GM18508 (cell line): ENCODE data around the gene KCNF1.

Source experiments
- ATAC-seq: cut with Tn5 transposase; IDR thresholded peaks from one replicate; pipeline ENCODE4 v1.9.1; 2021; ENCODE audit warnings: moderate number of reproducible peaks; ENCODE audit not compliant: insufficient read depth, unreplicated experiment

Gene KCNF1

DNA sequence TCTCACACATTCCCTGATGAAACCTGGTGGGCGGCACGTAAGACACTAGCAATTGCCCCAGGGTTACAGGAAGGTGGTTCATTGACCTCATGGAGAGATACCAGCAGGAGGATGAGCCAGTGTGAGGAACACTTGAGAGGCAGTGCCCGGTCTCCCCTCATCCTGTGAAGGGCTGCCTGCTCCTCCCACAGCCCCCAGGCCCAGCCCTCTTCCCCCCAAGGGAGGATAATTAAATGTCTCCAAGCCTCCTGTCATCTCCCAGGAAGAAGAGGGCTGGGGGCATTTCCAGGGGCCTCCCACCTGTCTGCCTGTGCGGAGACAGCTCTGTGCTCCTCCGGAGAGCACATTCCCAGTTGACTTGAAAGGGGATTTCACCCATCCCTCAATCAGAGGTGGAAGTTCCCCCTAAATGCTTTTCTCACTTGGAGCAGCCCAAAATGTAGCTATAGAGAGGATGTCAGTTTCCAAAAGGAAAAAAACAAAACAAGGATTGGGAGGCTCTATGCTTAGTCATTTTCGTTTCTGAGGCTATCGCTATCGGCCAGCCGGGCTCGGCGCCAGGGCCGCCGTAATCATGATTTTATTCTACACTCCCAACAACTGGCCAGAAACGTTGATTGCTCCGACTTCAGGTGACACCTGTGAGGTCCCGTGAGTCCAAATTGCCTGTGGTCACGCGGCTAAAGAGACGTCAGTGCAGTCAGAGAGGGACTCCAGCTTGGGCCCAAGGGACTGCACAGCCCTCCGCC, 7.1 kb downstream of the KCNF1 start:
- no peak for ATAC-seq

DNA sequence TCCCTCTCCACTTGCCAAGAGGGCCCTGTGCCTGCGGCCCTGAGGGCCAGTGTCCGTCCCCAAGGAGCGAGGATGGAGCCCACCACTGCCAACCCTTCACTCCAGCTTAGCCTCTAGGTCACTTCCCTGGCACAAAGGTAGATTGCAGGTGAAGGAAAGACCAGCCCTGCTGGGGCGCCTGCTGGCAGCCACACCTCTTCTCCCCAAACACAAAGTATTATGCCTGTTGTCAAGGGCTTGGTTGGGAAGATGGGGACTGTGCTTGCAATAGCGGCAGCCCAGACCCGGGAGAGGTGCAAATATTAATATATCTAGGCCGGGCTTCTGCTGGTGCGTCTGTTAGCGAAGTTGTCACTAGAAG, 7.7 kb downstream of the KCNF1 start:
- no peak for ATAC-seq

DNA sequence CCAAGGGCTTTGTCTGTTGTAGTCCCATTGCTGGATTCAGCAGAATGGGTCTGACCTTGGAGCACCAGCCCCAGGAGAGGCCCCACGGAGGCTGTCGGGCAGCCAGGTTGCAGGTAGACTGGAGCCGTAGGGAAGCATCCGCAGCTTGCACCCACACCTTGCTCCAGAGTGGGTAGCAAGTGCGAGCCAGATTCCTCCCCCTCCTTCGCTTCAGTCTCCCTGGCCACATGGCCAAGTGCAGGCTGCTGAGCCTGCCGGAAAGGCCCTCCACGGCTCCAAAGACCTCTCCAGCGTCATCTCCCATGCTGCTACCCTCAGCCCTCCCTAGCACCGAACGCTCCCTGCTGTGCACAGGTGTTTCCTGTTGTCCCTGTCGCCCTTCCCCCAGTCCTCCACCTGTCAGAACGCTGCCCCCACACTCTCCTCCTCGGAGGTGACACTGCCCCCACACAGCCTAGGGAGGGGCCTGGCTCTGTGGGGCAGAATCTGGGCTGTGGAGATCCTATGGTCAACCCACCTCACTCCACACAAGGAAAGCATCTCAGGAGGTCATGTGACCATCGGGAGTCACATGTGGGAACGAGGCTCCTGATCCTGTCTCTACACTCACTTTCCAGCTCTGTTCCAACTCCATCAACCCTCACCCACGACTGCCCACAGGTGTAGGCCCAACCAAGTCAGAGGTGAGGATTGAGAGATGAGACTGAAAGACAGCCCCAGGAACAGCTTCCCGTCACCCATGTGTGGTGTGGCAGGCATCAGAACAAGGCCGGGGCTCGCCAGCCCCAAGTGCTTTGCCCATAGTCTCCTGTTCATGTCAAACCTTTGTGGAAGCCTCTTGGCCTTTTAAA, 8.3 kb downstream of the KCNF1 start:
- ATAC-seq: no peak

DNA sequence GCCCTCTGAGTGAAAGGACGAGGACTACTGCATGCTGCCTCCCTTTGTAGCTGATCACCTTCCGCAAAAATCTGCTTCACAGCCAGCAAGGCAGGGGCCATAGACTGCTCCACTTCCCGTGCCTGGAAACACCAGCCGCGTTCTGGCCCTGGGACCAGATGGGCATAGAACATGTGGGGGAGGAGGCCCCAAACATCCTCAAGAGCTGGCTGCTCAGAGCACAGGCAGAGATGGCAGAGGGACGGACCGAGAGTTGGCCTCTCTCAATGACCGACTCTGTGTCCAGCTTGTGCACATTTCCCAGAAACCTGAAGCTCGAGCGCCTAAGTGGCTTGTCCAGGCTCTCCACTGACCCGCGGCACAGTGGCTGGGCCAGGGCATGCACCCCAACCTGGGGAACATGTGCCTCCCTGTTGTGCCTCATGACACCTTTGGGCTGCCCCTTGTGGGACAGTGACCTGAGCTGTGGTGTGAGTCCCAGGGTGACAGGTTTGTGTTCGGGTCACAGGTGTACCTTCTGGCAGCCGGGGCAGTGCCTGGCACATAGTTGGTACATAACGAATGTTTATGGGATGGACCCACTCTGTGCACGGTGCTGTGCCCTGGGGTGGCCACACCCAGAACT, 9.1 kb downstream of the KCNF1 start:
- no peak for ATAC-seq

DNA sequence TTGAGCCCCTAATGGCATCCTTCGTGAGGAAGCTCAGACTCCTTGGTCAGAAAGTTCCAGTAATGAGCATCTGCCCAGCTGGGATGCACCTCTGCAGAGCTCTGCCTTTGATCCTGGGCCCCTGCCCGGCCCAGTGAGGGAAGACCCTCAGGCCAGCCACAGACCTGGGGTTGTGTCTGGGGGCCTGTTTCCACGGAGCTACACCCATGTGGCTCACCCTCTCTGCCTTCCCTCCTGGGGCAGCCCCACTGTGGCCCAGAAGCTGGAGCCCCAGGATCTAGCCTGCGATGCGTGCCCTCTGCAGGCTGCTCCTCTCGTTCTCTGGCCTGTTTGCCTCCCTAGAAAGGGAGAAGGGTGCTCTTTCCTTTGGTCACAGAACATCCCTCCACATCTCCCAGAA, 9.8 kb downstream of the KCNF1 start:
- ATAC-seq: no peak

DNA sequence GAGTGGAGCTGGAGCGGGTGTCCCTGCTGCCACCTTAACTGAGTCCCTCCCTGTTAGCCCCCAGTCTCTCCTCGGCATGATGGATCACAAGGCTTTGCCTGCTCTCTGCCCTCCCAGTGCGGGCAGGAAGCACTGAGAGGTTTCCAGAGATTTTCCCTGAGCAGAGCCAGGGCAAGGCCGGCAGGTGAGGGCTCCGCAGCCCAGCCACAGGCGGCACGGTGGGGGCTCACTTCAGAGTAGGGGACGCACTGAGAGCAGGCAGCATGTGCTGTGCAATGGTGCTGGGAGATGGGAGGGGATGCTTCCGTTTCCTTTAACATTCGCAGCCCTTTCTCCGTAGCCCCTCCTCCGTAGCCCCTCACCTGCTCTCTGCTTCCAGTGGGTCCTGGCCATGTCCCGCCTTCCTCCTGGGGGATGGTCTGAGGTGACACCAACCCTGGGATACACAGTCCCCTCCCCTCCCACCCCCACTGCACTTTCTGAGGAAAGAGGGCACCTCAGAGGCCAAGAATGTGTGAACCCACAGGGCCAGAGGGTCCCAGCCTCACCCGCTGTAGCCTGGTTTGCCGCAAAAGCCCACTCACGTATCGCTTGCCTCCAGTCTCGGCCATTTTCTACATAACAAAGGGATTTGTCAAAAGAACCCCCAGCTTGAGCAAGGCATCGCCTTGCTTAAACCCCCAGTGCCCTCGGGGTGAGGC, 10.7 kb downstream of the KCNF1 start:
- no peak for ATAC-seq

DNA sequence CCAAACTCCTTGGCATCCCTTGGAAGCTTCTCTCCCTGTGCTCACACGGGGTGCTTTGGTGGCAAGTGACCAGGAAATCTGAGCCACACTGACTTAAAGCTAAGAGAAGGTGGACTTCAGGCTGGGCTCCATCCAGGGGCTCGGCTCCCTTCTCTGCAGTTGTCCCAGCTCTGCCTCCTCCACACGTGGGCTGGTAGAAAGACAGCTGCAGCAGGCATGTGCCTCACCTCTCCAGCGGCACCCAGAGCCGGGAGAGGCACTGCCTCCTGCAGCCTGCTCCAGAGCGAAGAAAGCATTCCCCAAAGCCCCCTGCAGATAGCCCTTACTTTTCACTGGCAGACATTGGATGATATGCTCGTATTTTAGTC, 11.3 kb downstream of the KCNF1 start:
- no peak for ATAC-seq

DNA sequence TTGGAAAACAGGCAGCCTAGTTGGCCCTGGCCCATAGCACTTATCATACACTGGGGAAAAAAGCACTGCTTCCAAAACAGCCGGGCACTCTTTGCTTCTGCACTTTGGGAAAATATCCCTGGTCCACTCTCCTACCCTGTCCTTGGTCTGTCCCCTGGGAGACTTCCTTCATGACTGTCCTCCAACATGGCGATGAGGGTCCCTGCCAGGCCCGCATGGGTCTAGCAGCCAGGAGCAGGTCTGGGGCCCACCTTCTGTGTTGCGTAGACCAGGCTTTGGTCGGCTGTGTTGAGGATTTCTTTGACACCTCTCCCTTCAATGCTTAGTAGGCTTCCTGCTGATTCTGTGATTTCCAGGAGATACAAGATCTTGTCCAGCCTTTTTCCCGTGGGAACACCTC, 12.2 kb downstream of the KCNF1 start:
- no peak for ATAC-seq

DNA sequence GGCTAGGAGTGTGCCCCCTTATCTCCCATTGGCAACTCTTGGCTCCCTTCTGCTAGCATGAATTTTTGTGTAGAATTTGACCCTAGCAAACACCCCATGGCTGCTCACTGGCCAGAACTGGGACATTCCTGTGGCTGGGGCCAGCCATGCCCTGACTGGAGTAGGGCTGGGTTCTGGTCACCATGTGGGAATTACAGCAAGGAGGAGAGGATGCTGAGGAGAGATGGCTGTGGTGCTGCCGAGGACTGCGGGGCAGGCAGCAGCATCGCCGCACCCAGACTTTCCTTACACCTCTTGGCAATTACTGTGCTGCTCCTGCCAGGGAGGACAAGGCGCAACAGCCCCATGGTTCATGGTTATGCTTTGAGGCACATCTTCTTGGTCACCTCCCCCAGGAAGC, 12.7 kb downstream of the KCNF1 start:
- ATAC-seq: no peak

DNA sequence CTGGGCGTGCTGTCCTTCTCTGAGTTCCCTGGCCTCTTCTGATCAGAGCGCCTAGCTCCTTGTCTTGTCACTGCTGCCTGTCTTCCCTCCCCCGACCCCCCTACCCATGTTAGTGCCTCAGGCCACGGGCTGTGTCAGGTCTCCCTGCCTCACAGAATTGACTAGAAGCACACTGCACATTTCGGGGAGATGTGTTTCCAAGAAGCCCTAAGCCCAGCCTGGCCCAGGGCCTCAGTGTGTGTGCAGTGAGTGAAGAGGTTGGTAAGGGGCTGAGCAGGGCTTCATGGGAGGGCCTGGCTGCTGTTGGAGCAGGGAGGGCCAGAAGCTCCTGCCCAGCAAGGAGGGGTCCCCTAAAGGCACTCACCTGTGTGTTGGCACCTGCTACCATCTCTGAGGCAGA, 13.1 kb downstream of the KCNF1 start:
- no peak for ATAC-seq

DNA sequence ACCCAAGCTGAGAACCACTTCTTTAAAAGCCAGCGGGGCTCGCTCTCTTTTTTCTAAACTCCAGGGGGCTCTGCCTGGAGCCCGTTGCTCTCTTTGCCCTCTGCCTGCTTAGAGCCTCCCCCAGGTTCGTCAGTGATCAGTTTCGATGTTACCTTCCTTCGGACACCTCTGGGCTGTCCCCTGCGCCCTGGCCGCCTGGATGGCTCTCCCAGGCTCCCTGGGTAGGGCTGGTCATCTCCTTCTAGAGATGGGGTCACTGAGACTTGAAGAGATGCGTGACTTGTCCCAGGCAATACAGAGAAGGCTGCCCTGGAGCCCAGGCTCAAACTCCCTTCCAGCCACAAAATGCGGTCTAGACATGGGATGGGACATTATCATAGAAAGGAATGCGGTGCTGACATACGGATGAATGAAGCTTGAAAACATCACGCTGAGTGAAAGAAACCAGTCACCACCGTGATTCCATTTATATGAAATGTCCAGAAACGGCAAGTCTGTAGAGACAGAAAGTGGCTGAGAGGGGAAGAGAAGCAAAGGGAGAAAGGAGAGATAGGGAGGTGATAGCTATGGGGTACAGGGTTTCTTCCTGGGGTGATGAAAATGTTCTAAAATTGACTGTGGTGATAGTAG, 14.6 kb downstream of the KCNF1 start:
- no peak for ATAC-seq

DNA sequence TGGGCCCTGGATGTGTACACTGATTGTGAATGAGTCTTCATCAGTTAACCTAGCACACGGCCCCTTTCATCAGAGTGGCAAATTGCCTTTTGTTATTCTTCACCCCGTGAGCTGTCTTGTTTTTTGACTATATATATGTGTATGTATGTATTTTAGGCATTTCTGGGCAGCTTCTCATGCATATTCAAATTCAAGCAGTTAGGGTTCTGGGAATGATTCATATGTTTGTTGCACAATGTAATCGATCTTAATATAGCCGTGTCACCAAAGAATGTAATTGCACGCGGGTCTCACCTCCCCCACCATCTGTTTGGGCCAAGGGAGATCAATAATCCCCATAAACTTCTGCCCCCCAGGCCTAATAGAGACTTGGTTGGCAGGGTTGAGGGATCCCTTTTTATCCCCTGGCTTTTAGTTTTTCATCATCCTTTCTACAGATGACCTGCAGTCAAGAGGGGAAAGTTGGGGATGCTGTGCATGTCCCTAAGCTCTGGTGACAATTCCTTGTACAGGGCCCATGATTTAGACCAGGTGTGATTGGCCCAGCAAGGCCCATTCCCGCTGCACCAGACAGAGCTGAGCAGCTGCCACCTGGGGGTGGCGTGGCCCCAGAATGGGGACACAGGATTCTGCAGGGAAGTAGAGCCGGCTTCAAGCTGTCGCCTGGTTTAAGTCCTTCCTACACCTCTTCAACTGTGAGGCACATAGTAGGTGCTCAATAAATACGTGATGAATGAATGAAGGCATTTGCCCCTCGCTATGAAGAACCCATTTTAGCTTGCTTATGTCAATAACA, 19.2 kb downstream of the KCNF1 start:
- no peak for ATAC-seq

DNA sequence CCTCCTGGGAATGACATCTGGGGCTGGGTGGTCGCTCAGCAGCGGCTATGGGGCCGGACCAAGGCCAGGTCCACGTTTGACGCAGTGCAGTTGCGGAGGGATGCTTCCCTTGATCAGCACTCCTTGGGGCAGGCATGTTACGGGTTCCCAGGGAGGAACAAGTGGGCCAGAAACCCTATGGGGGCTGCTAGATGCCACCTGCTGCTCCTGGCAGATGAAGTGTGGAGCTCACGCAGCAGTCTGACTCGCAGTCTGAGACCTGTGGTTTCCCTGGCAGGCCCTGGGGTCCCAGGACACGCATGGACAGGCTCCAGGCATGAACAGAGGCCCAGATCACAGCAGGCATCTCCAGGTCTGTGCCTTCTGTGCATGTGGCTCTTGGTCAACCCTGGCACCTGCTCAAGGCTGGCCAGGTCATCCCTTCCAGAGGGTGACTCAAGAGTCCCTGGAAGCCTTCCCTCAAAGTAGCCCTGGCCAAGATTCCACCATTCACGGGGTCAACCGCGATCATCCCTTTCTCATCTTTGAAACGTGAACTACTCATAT, 20.0 kb downstream of the KCNF1 start:
- no peak for ATAC-seq

DNA sequence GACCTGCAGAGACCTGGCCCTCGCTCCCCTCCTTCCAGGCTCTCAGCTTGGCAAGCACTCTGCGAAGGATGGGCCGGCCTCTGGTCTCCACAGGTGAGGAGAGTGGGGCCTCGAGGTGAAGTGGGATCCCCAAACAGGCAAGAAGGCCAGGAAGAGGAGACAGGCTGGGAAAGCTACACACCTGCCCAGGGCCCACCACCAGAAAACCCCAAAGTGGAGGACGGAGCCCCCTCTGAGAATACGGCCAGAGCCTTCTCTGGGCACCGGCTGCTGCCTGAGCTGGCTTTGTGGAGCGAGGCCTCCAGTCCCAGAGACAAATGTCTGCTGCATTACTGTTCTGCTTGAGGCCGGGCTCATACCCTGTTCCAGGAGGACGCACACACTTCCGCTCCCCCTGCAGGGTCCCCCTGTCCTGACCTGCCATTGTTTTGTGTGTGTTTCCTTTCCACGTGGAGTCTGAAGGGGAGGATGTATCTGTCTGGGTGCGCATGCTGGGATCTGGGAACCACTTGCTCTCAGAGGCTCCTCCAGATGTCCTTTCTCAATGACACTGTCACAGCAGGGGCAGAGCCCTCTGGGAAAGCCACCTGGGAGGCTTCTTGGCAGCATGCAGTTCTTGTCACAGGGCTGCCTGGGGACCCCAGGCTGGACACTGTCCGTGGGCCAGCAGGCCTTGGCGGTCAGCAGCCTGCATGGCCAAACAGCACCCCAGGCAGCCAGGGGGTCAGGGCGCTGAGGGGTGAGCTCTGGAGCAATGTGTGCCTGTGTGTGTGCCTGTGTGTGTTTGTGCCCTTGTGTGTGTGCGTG, 20.8 kb downstream of the KCNF1 start:
- no peak for ATAC-seq

DNA sequence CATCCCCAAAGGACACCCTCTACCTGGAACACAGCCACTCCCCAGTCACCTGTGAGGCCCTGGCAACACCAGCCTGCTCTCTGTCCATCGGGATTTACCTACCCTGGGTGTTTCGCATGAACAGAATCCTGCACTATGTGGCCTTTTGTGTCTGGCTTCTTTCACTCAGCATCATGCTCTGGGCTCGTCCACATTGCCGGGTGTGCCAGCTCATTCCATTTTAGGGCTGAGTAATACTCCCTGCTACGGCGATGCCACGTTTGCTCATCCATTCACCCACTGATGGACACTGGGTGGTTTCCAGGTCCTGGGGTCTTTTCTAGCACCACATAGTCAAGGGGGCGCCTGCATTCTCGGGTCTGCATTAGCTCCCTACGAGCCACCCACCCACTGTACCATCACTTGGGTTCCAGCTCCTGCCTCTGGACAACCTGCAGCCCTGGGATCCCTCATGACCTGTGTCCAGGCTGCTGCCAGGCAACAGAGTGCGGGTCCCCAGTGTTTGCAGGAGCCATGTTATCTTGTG, 22.0 kb downstream of the KCNF1 start:
- no peak for ATAC-seq

DNA sequence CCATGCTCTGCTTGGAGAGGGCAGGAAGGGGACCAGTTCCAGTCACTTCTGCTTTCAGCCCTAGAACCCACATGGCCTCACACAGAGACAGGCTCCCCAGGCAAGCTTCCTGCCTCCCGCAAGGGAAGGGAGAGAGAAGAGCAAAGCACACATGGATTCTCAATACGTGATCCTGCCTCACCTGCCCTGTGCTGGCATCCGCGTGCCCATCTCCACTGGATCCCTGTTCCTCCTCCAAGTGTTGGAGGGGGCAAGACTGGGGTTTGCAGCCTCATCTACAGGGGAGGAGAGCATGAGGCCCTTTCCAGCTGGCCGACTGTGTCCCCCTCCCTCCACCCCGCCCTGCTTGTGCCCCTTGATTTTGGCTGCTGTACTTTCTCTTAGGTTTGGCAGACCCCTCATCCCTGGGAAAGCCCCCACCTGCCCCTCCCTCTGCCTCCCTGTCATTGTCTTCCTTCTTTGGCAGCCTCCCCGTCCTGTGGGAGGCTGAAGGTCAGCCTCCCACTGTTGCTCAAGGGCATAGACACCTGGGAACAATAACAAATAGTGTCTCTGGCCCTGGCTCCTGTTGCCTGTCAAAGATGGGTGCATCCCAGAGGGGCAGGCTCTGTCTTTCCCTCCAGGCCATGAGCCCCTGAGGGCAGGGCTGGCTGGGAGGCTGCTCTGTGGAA, 22.7 kb downstream of the KCNF1 start:
- no peak for ATAC-seq

DNA sequence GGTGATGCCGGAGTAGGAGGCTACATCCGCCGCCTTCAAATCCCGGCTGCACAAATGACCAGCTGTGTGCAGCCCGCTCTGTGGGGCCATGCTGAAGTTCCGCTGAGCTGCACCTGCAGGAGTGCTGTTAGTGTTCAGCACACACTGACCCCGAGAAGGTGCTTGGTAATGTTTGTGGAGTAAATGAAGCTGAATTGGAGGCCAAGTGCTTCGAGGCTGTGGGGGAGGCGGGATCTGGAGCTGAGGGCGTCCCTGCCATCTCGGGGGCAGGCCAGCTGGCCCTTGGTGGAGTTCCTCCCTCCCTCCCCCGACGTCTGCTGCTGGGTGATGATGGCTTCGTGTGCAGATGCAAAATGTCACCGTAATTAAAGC, 23.2 kb downstream of the KCNF1 start:
- no peak for ATAC-seq

DNA sequence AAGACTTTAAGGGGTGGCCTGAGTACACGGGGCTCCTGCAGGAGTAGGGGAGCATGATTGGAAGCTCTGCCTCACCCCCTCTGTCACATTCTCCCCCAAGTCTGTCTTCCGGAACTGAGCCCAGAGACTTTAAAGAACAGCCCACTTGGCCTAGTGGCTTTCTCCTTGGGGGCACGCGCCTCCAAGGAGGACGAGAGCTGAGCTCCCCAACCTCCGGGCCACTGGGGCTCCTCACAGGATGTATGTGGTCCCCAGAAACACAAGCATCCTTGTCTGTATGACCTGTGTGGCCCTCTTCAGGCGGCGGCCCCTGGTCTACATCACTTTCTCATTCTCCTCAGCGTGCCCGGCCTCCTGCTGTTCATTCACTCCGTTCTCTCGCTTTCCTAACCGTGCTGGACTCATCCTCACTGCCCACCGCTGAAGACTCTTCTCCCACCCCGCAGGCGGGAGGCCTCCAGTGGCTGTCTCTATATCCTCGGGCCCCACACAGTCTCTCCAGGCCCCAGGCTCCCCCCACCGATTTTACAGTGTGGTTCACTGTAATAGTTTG, 23.7 kb downstream of the KCNF1 start:
- no peak for ATAC-seq
